Sigmoid colon (tissue), 7 donors: ENCODE results near the gene MAD1L1. TPM values are rescaled to one million over a fixed set of nuclear protein-coding genes. Genes with fewer than 3 reads are reported as not detected.
"Not testable (repeated sequence)": the region's sequence is repeated elsewhere in the genome, so short reads cannot be mapped to it uniquely, and the experiment has no call there.

ENCODE experiments used
- DNase-seq: peaks from one replicate; pipeline ENCODE4 v3.0.0-alpha.2; 2019
- H3K27ac ChIP-seq, 4 donors: fragments of 200-600 bp; sonication (generic); one replicate each; pipeline ENCODE4 v1.5.1; 2016 to 2019; ENCODE audit warnings: mild to moderate bottlenecking in 1 of 4
- H3K27me3 ChIP-seq, 3 donors: fragments of 200-600 bp; sonication (generic); one replicate each; pipeline ENCODE4 v1.5.1; 2019; ENCODE audit warnings: mild to moderate bottlenecking in 1 of 3
- H3K36me3 ChIP-seq, 4 donors: fragments of 200-600 bp; sonication (generic); one replicate each; pipeline ENCODE4 v1.5.1; 2016 to 2019
- H3K4me1 ChIP-seq, 4 donors: fragments of 200-600 bp; sonication (generic); one replicate each; pipeline ENCODE4 v1.5.1; 2017 to 2019
- H3K4me3 ChIP-seq, 4 donors: fragments of 200-600 bp; sonication (generic); one replicate each; pipeline ENCODE4 v1.5.1; 2017 to 2019; ENCODE audit warnings: mild to moderate bottlenecking in 2 of 4, moderate library complexity in 1 of 4
- H3K9me3 ChIP-seq, 4 donors: fragments of 200-600 bp in 3 of 4; sonication (generic) in 3 of 4; one replicate each; pipeline versions ENCODE4 v1.5.1 to v1.6.1; 2013 to 2019
- EP300 ChIP-seq, 4 donors: sonication (generic); formaldehyde crosslinking; IDR thresholded peaks; one replicate each; pipeline ENCODE4 v1.6.1; 2017; ENCODE audit warnings: antibody characterized with exemption in 4 of 4
- POLR2A ChIP-seq, 2 donors: fragments of 450-650 bp; IDR thresholded peaks; one replicate each; pipeline ENCODE4 v1.6.1; 2016; ENCODE audit warnings: antibody characterized with exemption in 2 of 2, mild to moderate bottlenecking in 2 of 2, moderate library complexity in 2 of 2
- POLR2AphosphoS5 ChIP-seq, 4 donors: sonication (generic); formaldehyde crosslinking; IDR thresholded peaks; one replicate each; pipeline ENCODE4 v1.6.1; 2017; ENCODE audit warnings: antibody characterized with exemption in 4 of 4
- WGBS, 2 donors: extraction: QIAGEN DNeasy Blood & Tissue Kit; methylation state at CpG; one replicate each; pipeline ENCODE4 v1.1.7; 2013; 5-methylcytosine and 5-hydroxymethylcytosine counted together
- intact Hi-C: fragments of 100-400 bp; cut with DNase I; formaldehyde crosslinking; loops from one replicate; pipeline ENCODE4 v1.15.1; 2023
- polyA plus RNA-seq, 3 donors: library from polyadenylated mRNA; stranded (reverse); fragments of 200-250 nt; gene quantifications; one replicate each; pipeline ENCODE4 v1.2.3, GENCODE V29; 2013
- total RNA-seq, 4 donors: library from RNA; depleted of rRNA; stranded (reverse); fragments of >200 nt; gene quantifications; one replicate each; pipeline ENCODE4 v1.1.0, GENCODE V29; 2016
- TF ChIP-seq, protein P1 (sequence below), 4 experiments: fragments of 450-650 bp in 3 of 4; fragments of 200-600 bp in 1 of 4; IDR thresholded peaks; one replicate each; pipeline ENCODE4 v1.5.1; 2016 to 2019; ENCODE audit warnings: antibody characterized with exemption in 4 of 4, mild to moderate bottlenecking in 3 of 4, moderate library complexity in 2 of 4
- donor health status: healthy with polysubstance abuse.
- donor health status: Bipolar disorder and iron deficiency.
- donor health status: healthy.

Gene MAD1L1
- total and polyA plus RNA-seq, 7 donors = 10.2 to 38.4 (median 20.6) TPM

DNA sequence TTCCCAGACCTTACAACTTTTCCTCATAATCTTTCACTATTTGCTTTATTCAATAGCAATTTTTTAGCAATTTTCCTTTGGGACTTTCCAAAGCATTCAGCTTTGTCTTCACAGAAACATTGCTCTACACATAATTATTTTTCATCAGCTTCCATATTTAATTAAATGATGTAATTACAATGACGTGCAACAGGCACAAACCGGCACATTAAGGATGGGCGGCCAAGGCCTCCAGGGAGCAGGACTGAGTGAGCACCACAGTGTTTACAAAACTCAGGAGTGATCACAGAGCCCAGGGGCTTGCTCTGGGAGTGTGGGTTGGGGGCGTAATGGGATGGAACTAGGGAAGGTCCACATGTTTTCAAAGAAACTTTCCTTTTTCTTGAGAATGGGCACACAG lies 69.8 kb downstream of the MAD1L1 start:
- 90 to 93% methylated on average over 4 of the region's 4 CpGs for WGBS, 2 donors
- no peaks in the 10 kb centered on the region for H3K27me3 ChIP-seq
- peak overlapping the region; percentile 14 to 70 (median 58) for H3K27ac ChIP-seq
- TF ChIP-seq POLR2AphosphoS5 (IDR thresholded peaks at IDR 0.05) (no peak), POLR2A (IDR thresholded peaks at IDR 0.05) (no peak), EP300 (IDR thresholded peaks at IDR 0.05) (no peak)
- TF ChIP-seq, protein P1, sequence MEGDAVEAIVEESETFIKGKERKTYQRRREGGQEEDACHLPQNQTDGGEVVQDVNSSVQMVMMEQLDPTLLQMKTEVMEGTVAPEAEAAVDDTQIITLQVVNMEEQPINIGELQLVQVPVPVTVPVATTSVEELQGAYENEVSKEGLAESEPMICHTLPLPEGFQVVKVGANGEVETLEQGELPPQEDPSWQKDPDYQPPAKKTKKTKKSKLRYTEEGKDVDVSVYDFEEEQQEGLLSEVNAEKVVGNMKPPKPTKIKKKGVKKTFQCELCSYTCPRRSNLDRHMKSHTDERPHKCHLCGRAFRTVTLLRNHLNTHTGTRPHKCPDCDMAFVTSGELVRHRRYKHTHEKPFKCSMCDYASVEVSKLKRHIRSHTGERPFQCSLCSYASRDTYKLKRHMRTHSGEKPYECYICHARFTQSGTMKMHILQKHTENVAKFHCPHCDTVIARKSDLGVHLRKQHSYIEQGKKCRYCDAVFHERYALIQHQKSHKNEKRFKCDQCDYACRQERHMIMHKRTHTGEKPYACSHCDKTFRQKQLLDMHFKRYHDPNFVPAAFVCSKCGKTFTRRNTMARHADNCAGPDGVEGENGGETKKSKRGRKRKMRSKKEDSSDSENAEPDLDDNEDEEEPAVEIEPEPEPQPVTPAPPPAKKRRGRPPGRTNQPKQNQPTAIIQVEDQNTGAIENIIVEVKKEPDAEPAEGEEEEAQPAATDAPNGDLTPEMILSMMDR (IDR thresholded peaks at IDR 0.05) = no peak
- peaks cover 0 to 65% (median 51%) of the 10 kb centered on the region in 4 donors for H3K4me1 ChIP-seq
- intact Hi-C loops = no loop called here
- H3K36me3 ChIP-seq = no peaks in the 10 kb centered on the region
- no peak overlapping the region for H3K4me3 ChIP-seq
- no peak for DNase-seq
- no peaks in the 10 kb centered on the region for H3K9me3 ChIP-seq

DNA sequence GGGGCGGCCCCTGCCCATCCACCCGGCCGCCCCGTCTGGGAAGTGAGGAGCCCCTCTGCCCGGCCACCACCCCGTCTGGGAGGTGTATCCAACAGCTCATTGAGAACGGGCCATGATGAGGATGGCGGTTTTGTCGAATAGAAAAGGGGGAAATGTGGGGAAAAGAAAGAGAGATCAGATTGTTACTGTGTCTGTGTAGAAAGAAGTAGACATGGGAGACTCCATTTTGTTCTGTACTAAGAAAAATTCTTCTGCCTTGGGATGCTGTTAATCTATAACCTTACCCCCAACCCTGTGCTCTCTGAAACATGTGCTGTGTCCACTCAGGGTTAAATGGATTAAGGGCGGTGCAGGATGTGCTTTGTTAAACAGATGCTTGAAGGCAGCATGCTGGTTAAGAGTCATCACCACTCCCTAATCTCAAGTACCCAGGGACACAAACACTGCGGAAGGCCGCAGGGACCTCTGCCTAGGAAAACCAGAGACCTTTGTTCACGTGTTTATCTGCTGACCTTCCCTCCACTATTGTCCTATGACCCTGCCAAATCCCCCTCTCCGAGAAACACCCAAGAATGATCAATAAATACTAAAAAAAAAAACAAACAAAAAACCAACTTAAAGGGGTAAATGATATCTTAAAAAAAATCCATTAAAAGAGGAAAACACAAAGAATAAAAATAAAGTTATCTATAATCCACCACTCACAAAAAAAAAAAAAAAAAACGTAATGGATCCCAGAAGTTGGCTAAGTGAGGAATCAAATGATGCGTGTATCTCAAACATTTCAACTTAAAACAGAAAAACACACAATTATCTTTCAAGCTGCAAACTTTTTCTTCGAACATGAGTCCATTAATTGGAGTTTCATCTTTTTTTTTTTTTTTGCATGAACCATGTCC lies 70.5 kb downstream of the MAD1L1 start:
- H3K27me3 ChIP-seq, H3K4me3 ChIP-seq, H3K36me3 ChIP-seq, H3K9me3 ChIP-seq, DNase-seq, intact Hi-C loops: not testable (repeated sequence)
- 82 to 91% methylated on average over 17 of the region's 17 CpGs for WGBS, 2 donors
- H3K4me1 ChIP-seq = peaks cover 0 to 72% (median 58%) of the 10 kb centered on the region in 4 donors
- peak overlapping the region in 1 of 4 donors; percentile 70 for H3K27ac ChIP-seq

DNA sequence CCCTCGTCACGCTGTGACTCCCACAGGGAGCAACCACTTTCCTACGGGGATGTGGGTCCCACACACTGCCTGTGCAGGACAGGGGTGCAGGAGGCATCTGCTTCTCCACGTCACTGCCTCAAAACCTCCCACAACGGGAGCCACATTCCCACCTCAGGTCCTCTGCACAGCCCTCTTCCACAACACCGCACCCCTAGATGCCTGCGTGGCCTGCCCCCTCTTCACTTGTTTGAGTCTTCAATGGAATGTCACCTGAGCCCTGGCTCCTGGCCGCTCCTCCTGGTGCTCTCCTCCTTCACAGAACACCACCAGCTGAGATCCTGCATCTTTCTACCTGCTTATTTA lies 73.6 kb downstream of the MAD1L1 start:
- Histone ChIP-seq H3K27ac (peak overlapping the region in 3 of 4 donors; percentile 82 to 87 (median 87)), H3K4me1 (peaks cover 0 to 57% (median 51%) of the 10 kb centered on the region in 4 donors)

DNA sequence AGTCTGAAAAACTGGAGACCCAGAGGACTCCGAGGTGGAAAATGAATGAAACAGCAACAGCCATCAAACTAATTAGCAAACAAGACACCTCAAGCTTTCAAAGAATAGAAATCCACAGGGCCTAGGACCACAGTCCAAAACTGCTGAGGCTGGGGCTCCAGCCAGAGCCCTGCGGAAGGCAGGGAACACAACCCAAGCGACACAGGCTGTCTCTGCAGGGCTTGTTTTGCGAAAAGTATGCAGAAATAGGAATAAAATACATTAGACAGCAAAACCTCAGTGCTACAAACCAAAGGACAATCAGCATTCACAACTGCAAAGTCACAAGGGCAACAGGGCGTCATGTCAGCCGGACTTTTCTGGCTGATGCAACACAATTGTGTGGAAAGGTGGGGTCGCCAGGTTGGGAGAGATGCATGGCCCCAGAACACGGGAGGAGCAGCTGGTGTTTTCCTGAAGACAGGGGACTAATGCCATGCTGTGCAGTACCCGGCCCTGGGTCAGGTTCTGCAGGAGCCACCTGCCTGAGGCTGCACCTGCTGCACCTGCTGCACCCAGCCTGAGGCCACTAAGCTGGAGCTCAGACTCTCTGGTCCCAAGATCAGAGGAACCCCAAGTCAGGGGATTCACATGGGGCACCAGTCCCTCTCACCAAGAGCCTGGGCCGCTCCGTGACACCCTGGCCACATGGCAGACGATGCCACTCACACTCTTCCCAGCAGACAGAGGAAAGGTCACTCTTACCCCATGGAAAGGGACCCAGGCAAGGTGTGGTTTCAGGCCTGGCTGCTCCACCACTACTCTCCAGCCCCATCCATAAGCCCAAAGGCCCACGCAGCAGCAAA lies 74.2 kb downstream of the MAD1L1 start:
- peaks cover 0 to 51% (median 45%) of the 10 kb centered on the region in 4 donors for H3K4me1 ChIP-seq
- peak; percentile 49 for DNase-seq
- no peaks in the 10 kb centered on the region for H3K27me3 ChIP-seq
- H3K9me3 ChIP-seq = no peaks in the 10 kb centered on the region
- intact Hi-C loops = no loop called here
- no peak for TF ChIP-seq POLR2A (IDR thresholded peaks at IDR 0.05)
- TF ChIP-seq, protein P1 (IDR thresholded peaks at IDR 0.05) = no peak
- no peak for TF ChIP-seq EP300 (IDR thresholded peaks at IDR 0.05)
- no peak for TF ChIP-seq POLR2AphosphoS5 (IDR thresholded peaks at IDR 0.05)
- H3K36me3 ChIP-seq = no peaks in the 10 kb centered on the region
- peak overlapping the region; percentile 78 to 87 (median 84) for H3K27ac ChIP-seq
- no peak overlapping the region for H3K4me3 ChIP-seq
- 77 to 89% methylated on average over 13 of the region's 13 CpGs for WGBS, 2 donors

More for the DNA sequence above, 73.6 kb downstream of the MAD1L1 start:
- H3K4me3 ChIP-seq = no peak overlapping the region
- no peaks in the 10 kb centered on the region for H3K9me3 ChIP-seq
- 95 to 97% methylated on average over 8 of the region's 8 CpGs for WGBS, 2 donors
- DNase-seq = no peak
- H3K36me3 ChIP-seq = no peaks in the 10 kb centered on the region
- intact Hi-C loops = no loop called here
- TF ChIP-seq POLR2AphosphoS5 (IDR thresholded peaks at IDR 0.05) (no peak), EP300 (IDR thresholded peaks at IDR 0.05) (no peak), POLR2A (IDR thresholded peaks at IDR 0.05) (no peak)
- TF ChIP-seq, protein P1 (IDR thresholded peaks at IDR 0.05) = no peak
- no peaks in the 10 kb centered on the region for H3K27me3 ChIP-seq
